ENCODE measurements around the gene FBXO47. TPM values are rescaled to one million over a fixed set of nuclear protein-coding genes. Genes with fewer than 3 reads are reported as not detected.

The FBXO47 gene
- total and polyA plus RNA-seq, 2 of the 13 experiments (the other 11 are each of a cell fraction or from before 2014, with no cell fraction given), result not detected

GRCh38 chr17:38897671-38898290 lies 69.4 kb downstream of the FBXO47 start:
- no TSS peak for BruUV-seq (replicated peaks)
- peak overlapping the region; percentile 36 for H3K27ac ChIP-seq (ENCODE audit: extremely low read length, insufficient read depth, low read length)
- TF ChIP-seq ZNF687 (CRISPR knock-in tag; IDR thresholded peaks at IDR 0.05) (peak; percentile 65), ZNF574 (CRISPR knock-in tag; IDR thresholded peaks at IDR 0.05) (0 out of 2 replicates have a peak, but pooled peaks have one; percentile 11), ZNF598 (CRISPR knock-in tag; IDR thresholded peaks at IDR 0.05; ENCODE audit: borderline replicate concordance) (0 out of 2 replicates have a peak, but pooled peaks have one; percentile 66), HHEX (CRISPR knock-in tag; IDR thresholded peaks at IDR 0.05) (no peak), PITX1 (CRISPR knock-in tag; IDR thresholded peaks at IDR 0.05) (peak; percentile 75), ETV5 (CRISPR knock-in tag; IDR thresholded peaks at IDR 0.05; ENCODE audit: borderline replicate concordance) (peak; percentile 13; the same call in 1 of the 2 replicates), ZNF264 (CRISPR knock-in tag; IDR thresholded peaks at IDR 0.05) (0 out of 2 replicates have a peak, but pooled peaks have one; percentile 36), ZBTB38 (CRISPR knock-in tag; IDR thresholded peaks at IDR 0.05) (peak; percentile 72), RXRB (CRISPR knock-in tag; IDR thresholded peaks at IDR 0.05; ENCODE audit: borderline replicate concordance) (0 out of 2 replicates have a peak, but pooled peaks have one; percentile 28), RARA (CRISPR knock-in tag; IDR thresholded peaks at IDR 0.05) (peak; percentile 42; the same call in 1 of the 2 replicates)

More at GRCh38 chr17:38897671-38898290, 69.4 kb downstream of the FBXO47 start:
- ChIA-PET CTCF (ENCODE audit: low intra/inter-chr PET ratio, low total read pairs) (no interaction called here), POLR2A (interaction anchor here (0.6 to 2.1 kb wide), 3 partner anchors 12 to 51 kb away, joined by 3 to 19 read pairs (median 4); no protein-coding TSS in a partner anchor)
- Histone ChIP-seq H3K27me3 (ENCODE audit: control insufficient read depth in 1 of 2, insufficient read depth in 2 of 2, low read length in 2 of 2) (no peaks in the 10 kb centered on the region), H3K4me2 (ENCODE audit: low read depth, low read length) (no peak overlapping the region), H3K36me3 (replicated peaks in 1 of 2; ENCODE audit: control insufficient read depth in 1 of 2, insufficient read depth in 2 of 2, low read length in 2 of 2) (peaks cover 46 to 72% of the 10 kb centered on the region in 2 experiments), H3K4me3 (replicated peaks in 1 of 3; ENCODE audit: insufficient read depth in 1 of 3, low read depth in 2 of 3, low read length in 3 of 3) (no peak overlapping the region), H3K9ac (ENCODE audit: insufficient read depth, low read depth, low read length) (peak overlapping the region; percentile 1; the same call in 1 of the 2 replicates), H4K20me1 (ENCODE audit: insufficient read depth, low read length) (peaks cover 5% of the 10 kb centered on the region; the same call in 1 of the 2 replicates), H3K4me1 (ENCODE audit: insufficient read depth, low read length) (peaks cover 28% of the 10 kb centered on the region), H3K79me2 (ENCODE audit: insufficient read depth, low read length) (no peaks in the 10 kb centered on the region), H2AFZ (ENCODE audit: low read length) (no peak overlapping the region), H3K9me3 (ENCODE audit: low read length) (no peaks in the 10 kb centered on the region)
- peak; percentile 59 for FAIRE-seq
- 82% methylated on average over 12 of the region's 12 CpGs for whole genome bisulfite sequencing (ENCODE audit: low lambda C conversion rate)
- ATAC-seq, result peak; percentile 59
- intact Hi-C loops (cut with micrococcal nuclease; ENCODE audit: unreplicated experiment), result no loop called here
- in situ Hi-C loops (cut with HindIII; ENCODE audit: extremely low pct_ligation_motif_present, low pct_unique_long_range_greater_than_20kb), result no loop called here
- no peak for DNase-seq (ENCODE audit: low spot score)

Measured in HepG2 (cell line).